ENCODE data around the gene TRIM28.
A peak's percentile ranks its signal among the peaks of the same experiment; 100 is the strongest.
"Not testable (repeated sequence)": the region's sequence is repeated elsewhere in the genome, so short reads cannot be mapped to it uniquely, and the experiment has no call there.

TRIM28 gene

GRCh38 chr19:58519355-58520256 is 24.3 kb upstream of the TRIM28 start, which contains the start of gene ZBTB45:
TSS of gene ZBTB45 (minus strand) at chr19:58519810. CDS start at chr19:58517673, 2,137 bp downstream.
- DNase-seq = peak; percentile 93

- DNase-seq = no peak
Observed at GRCh38 chr19:58520257-58520599, 23.6 kb upstream of the TRIM28 start.

GRCh38 chr19:58521651-58522050 is 22.2 kb upstream of the TRIM28 start:
- DNase-seq = no peak

- no peak for DNase-seq
Observed at GRCh38 chr19:58522709-58523108, 21.2 kb upstream of the TRIM28 start.

GRCh38 chr19:58529405-58529804 is 14.5 kb upstream of the TRIM28 start:
- DNase-seq = no peak

- DNase-seq = no peak
Observed at GRCh38 chr19:58531034-58531840, 12.6 kb upstream of the TRIM28 start.

GRCh38 chr19:58535857-58536256 is 8.0 kb upstream of the TRIM28 start:
- no peak for DNase-seq

GRCh38 chr19:58536852-58537798 is 6.7 kb upstream of the TRIM28 start:
- DNase-seq = no peak

GRCh38 chr19:58538257-58539168 is 5.4 kb upstream of the TRIM28 start:
- DNase-seq = peak; percentile 46

GRCh38 chr19:58539169-58539559 is 4.7 kb upstream of the TRIM28 start:
- not testable (repeated sequence) for DNase-seq

GRCh38 chr19:58542641-58543372 is 1.1 kb upstream of the TRIM28 start:
- DNase-seq = not testable (repeated sequence)

- DNase-seq = peak; percentile 83
Observed at GRCh38 chr19:58544591-58545285, 874 bp downstream of the TRIM28 start.

GRCh38 chr19:58545286-58546018 is 1.6 kb downstream of the TRIM28 start:
- DNase-seq = no peak

GRCh38 chr19:58546019-58546530 is 2.2 kb downstream of the TRIM28 start:
- no peak for DNase-seq

- no peak for DNase-seq
Observed at GRCh38 chr19:58547323-58548312, 3.8 kb downstream of the TRIM28 start.

GRCh38 chr19:58548859-58549663 is 5.2 kb downstream of the TRIM28 start:
- DNase-seq = no peak

Measured in CD4-positive, alpha-beta T cell treated with Interleukin-10 for 1 hour (primary cell).